Heart left ventricle (tissue), 16 donors: ENCODE data around the gene PCDHAC2. TPM values are rescaled to one million over a fixed set of nuclear protein-coding genes. Genes with fewer than 3 reads are reported as not detected.

Experiments
- ATAC-seq, 4 donors: fragments of 200-7000 bp; cut with Tn5 transposase; one replicate each; pipeline ENCODE4 v1.9.1; 2020 to 2022; ENCODE audit warnings: moderate library complexity in 4 of 4, mild to moderate bottlenecking in 3 of 4, moderate number of reproducible peaks in 1 of 4
- DNase-seq, 5 donors: peaks; one replicate each; pipeline ENCODE4 v3.0.0-alpha.2; 2020
- H3K27ac ChIP-seq, 12 donors: fragments of 200-600 bp; sonication (generic) in 4 of 12; one replicate each; pipeline versions ENCODE4 v1.5.0 to v1.8.0; 2016 to 2022; ENCODE audit warnings: mild to moderate bottlenecking in 2 of 12
- H3K27me3 ChIP-seq, 9 donors: fragments of 200-600 bp; sonication (generic) in 2 of 9; one replicate each; pipeline versions ENCODE4 v1.5.1 to v1.8.0; 2016 to 2022; ENCODE audit warnings: mild to moderate bottlenecking in 3 of 9
- H3K36me3 ChIP-seq, 9 donors: fragments of 200-600 bp; sonication (generic) in 2 of 9; one replicate each; pipeline versions ENCODE4 v1.5.0 to v1.8.0; 2018 to 2022; ENCODE audit warnings: mild to moderate bottlenecking in 2 of 9
- H3K4me1 ChIP-seq, 12 donors: fragments of 200-600 bp; sonication (generic) in 4 of 12; one replicate each; pipeline versions ENCODE4 v1.5.0 to v1.8.0; 2016 to 2022; ENCODE audit warnings: mild to moderate bottlenecking in 3 of 12
- H3K4me3 ChIP-seq, 12 donors: fragments of 200-600 bp; sonication (generic) in 4 of 12; one replicate each; pipeline versions ENCODE4 v1.5.0 to v1.8.0; 2017 to 2022; ENCODE audit warnings: mild to moderate bottlenecking in 9 of 12, moderate library complexity in 4 of 12
- H3K9me3 ChIP-seq, 12 donors: fragments of 200-600 bp; sonication (generic) in 4 of 12; one replicate each; pipeline versions ENCODE4 v1.5.0 to v1.8.0; 2016 to 2022; ENCODE audit warnings: mild to moderate bottlenecking in 1 of 12
- CTCF ChIP-seq, 12 donors: fragments of 200-600 bp; sonication (generic) in 4 of 12; IDR thresholded peaks; one replicate each; pipeline versions ENCODE4 v1.5.0 to v1.8.0; 2018 to 2022; ENCODE audit warnings: antibody characterized with exemption in 12 of 12, mild to moderate bottlenecking in 5 of 12
- POLR2A ChIP-seq, 2 donors: fragments of 450-650 bp; IDR thresholded peaks; one replicate each; pipeline ENCODE4 v1.6.1; 2017; ENCODE audit warnings: antibody characterized with exemption in 2 of 2, mild to moderate bottlenecking in 2 of 2, moderate library complexity in 2 of 2
- WGBS, 4 donors: extraction: QIAGEN DNeasy Blood & Tissue Kit in 2 of 4; methylation state at CpG; one replicate each; pipeline versions ENCODE4 v1.1.5 to v1.1.7; 2013 to 2018; 5-methylcytosine and 5-hydroxymethylcytosine counted together
- intact Hi-C, 10 donors: fragments of 100-400 bp; cut with DNase I; formaldehyde crosslinking; loops; one replicate each; pipeline versions ENCODE4 v1.11.1 to v1.14.2; 2022
- polyA plus RNA-seq, 2 donors: library from polyadenylated mRNA; stranded (reverse); fragments of 200-250 nt; gene quantifications; one replicate each; pipeline ENCODE4 v1.2.3, GENCODE V29; 2013
- total RNA-seq, 9 donors: library from RNA; depleted of rRNA in 2 of 9; stranded (reverse); fragments of >200 nt in 2 of 9; fragmentation: NEBNext Ultra II Directional in 3 of 9; extraction: Animal tissue kit (Norgen Biotek cat#: 25700) in 3 of 9; gene quantifications; one replicate each; pipeline versions ENCODE4 v1.1.0 to v1.2.4, GENCODE V29; 2016 to 2023
- donor health status: ischemic (EF 13 %, LVEDD 7.1; RV severe dilation, severe dysfunction).
- donor health status: healthy with polysubstance abuse.
- donor health status: DM: no; HTN: yes; CAD: no.
- donor health status: DM: no; HTN: no; CAD: no.
- donor health status: ischemic (EF 25% LVEDD 6.9; RV normal size, moderate dysfunction).
- donor health status: ischemic (EF 25% LVEDD 5.7; RV mildly dilated, moderate dysfunction).
- donor health status: healthy.
- donor health status: DM: yes; HTN: yes; CAD: no.
- donor health status: ischemic (EF 35%, LVEDD 5.7; RV mildly dilated, moderate dysfunction).
- donor health status: nonischemic (EF 11% LVEDD 7.7; RV severe dilation, severe dysfunction).
- donor health status: DM: yes; HTN: yes; CAD: no.
- donor health status: PGD.
- donor health status: ischemic (EF 29% LVEDD 5.4; RV normal size, mild dysfunction).
- donor health status: nonischemic (EF 23%, LVEDD 6.1; RV moderate dilation, normal function).

PCDHAC2 gene
- total and polyA plus RNA-seq, 11 donors = 0.07 to 2.2 (median 0.40) TPM; not detected in 1

- ATAC-seq (no peak), DNase-seq (no peak)
- WGBS, 4 donors = 70 to 74% (median 72%) methylated on average over 6 of the region's 6 CpGs
- Histone ChIP-seq H3K27ac (no peak overlapping the region), H3K36me3 (no peaks in the 10 kb centered on the region), H3K4me3 (no peak overlapping the region), H3K27me3 (no peaks in the 10 kb centered on the region), H3K4me1 (no peaks in the 10 kb centered on the region), H3K9me3 (peaks cover 0 to 13% (median 0%) of the 10 kb centered on the region in 12 donors)
- intact Hi-C loops = no loop called here
- no peak for TF ChIP-seq POLR2A (IDR thresholded peaks at IDR 0.05)
- no peak for TF ChIP-seq CTCF (IDR thresholded peaks at IDR 0.05)
Measured at GRCh38 chr5:140951636-140952035, 14.6 kb upstream of the PCDHAC2 start.

- DNase-seq (no peak), ATAC-seq (no peak)
- intact Hi-C loops = no loop called here
- H3K9me3 ChIP-seq = peaks cover 0 to 13% (median 0%) of the 10 kb centered on the region in 12 donors
- WGBS, 4 donors = 36 to 43% (median 41%) methylated on average over 2 of the region's 2 CpGs
- H3K4me3 ChIP-seq = no peak overlapping the region
- TF ChIP-seq CTCF (IDR thresholded peaks at IDR 0.05) (no peak), POLR2A (IDR thresholded peaks at IDR 0.05) (no peak)
- H3K27me3 ChIP-seq = peaks cover 0 to 4% (median 0%) of the 10 kb centered on the region in 9 donors
- no peaks in the 10 kb centered on the region for H3K36me3 ChIP-seq
- no peaks in the 10 kb centered on the region for H3K4me1 ChIP-seq
- H3K27ac ChIP-seq = no peak overlapping the region
Measured at GRCh38 chr5:140953234-140953633, 13.0 kb upstream of the PCDHAC2 start.

- H3K4me1 ChIP-seq = peaks cover 0 to 16% (median 6%) of the 10 kb centered on the region in 12 donors
Measured at GRCh38 chr5:140962190-140962589, 4.1 kb upstream of the PCDHAC2 start.

GRCh38 chr5:140964356-140964755, 1.9 kb upstream of the PCDHAC2 start:
- WGBS, 4 donors = 40 to 48% (median 45%) methylated on average over 3 of the region's 3 CpGs
- DNase-seq (no peak), ATAC-seq (no peak)
- no peak overlapping the region for H3K4me3 ChIP-seq
- no peaks in the 10 kb centered on the region for H3K36me3 ChIP-seq
- no peak for TF ChIP-seq POLR2A (IDR thresholded peaks at IDR 0.05)
- TF ChIP-seq CTCF (IDR thresholded peaks at IDR 0.05) = no peak
- peaks cover 0 to 17% (median 6%) of the 10 kb centered on the region in 12 donors for H3K4me1 ChIP-seq
- H3K9me3 ChIP-seq = no peaks in the 10 kb centered on the region
- intact Hi-C loops = no loop called here
- H3K27ac ChIP-seq = no peak overlapping the region
- H3K27me3 ChIP-seq = peaks cover 0 to 62% (median 23%) of the 10 kb centered on the region in 9 donors

More at GRCh38 chr5:140962190-140962589, 4.1 kb upstream of the PCDHAC2 start:
- ATAC-seq (no peak), DNase-seq (no peak)
- WGBS, 4 donors = 88 to 93% (median 91%) methylated on average over 1 of the region's 1 CpG
- H3K27me3 ChIP-seq = peaks cover 0 to 47% (median 11%) of the 10 kb centered on the region in 9 donors
- TF ChIP-seq CTCF (IDR thresholded peaks at IDR 0.05) (no peak), POLR2A (IDR thresholded peaks at IDR 0.05) (no peak)
- intact Hi-C loops = no loop called here
- H3K36me3 ChIP-seq = no peaks in the 10 kb centered on the region
- H3K27ac ChIP-seq = no peak overlapping the region
- H3K4me3 ChIP-seq = no peak overlapping the region
- no peaks in the 10 kb centered on the region for H3K9me3 ChIP-seq
